ENCODE results near the gene GPER1.

Gene GPER1

GRCh38 chr7:1096156-1097119 is 8.5 kb downstream of the GPER1 start:
- Histone ChIP-seq H3K36me3 (ENCODE audit: control insufficient read depth, insufficient read depth, low read length) (no peaks in the 10 kb centered on the region), H3K4me1 (ENCODE audit: control insufficient read depth, insufficient read depth, low read length) (peaks cover 6% of the 10 kb centered on the region), H3K27ac (ENCODE audit: insufficient read depth, low read depth, low read length, poor library complexity, severe bottlenecking) (no peak overlapping the region), H3K9me3 (ENCODE audit: control insufficient read depth, low read length) (no peaks in the 10 kb centered on the region), H3K4me3 (ENCODE audit: insufficient read depth, low read depth, low read length) (no peak overlapping the region), H3K27me3 (ENCODE audit: control insufficient read depth, insufficient read depth, low read length, poor library complexity, severe bottlenecking) (no peaks in the 10 kb centered on the region)
- 92 to 93% methylated on average over 44 of the region's 44 CpGs for WGBS, 2 experiments

- H3K27ac ChIP-seq (ENCODE audit: insufficient read depth, low read depth, low read length, poor library complexity, severe bottlenecking) = no peak overlapping the region
- no peaks in the 10 kb centered on the region for H3K27me3 ChIP-seq (ENCODE audit: control insufficient read depth, insufficient read depth, low read length, poor library complexity, severe bottlenecking)
- H3K4me3 ChIP-seq (ENCODE audit: insufficient read depth, low read depth, low read length) = no peak overlapping the region
- H3K36me3 ChIP-seq (ENCODE audit: control insufficient read depth, insufficient read depth, low read length) = no peaks in the 10 kb centered on the region
- 93 to 95% methylated on average over 12 to 13 of the region's 13 CpGs for WGBS, 2 experiments
- no peaks in the 10 kb centered on the region for H3K9me3 ChIP-seq (ENCODE audit: control insufficient read depth, low read length)
- H3K4me1 ChIP-seq (ENCODE audit: control insufficient read depth, insufficient read depth, low read length) = peaks cover 6% of the 10 kb centered on the region
These were observed 9.2 kb downstream of the GPER1 start for GRCh38 chr7:1097120-1097504.

GRCh38 chr7:1098243-1099153 is 10.6 kb downstream of the GPER1 start:
- Histone ChIP-seq H3K36me3 (ENCODE audit: control insufficient read depth, insufficient read depth, low read length) (no peaks in the 10 kb centered on the region), H3K27ac (ENCODE audit: insufficient read depth, low read depth, low read length, poor library complexity, severe bottlenecking) (no peak overlapping the region), H3K9me3 (ENCODE audit: control insufficient read depth, low read length) (no peaks in the 10 kb centered on the region), H3K4me3 (ENCODE audit: insufficient read depth, low read depth, low read length) (no peak overlapping the region), H3K4me1 (ENCODE audit: control insufficient read depth, insufficient read depth, low read length) (peaks cover 6% of the 10 kb centered on the region), H3K27me3 (ENCODE audit: control insufficient read depth, insufficient read depth, low read length, poor library complexity, severe bottlenecking) (no peaks in the 10 kb centered on the region)
- 95 to 96% methylated on average over 43 of the region's 43 CpGs for WGBS, 2 experiments

- H3K4me3 ChIP-seq (ENCODE audit: insufficient read depth, low read depth, low read length) = no peak overlapping the region
- WGBS, 2 experiments = 95 to 96% methylated on average over 26 of the region's 26 CpGs
- H3K36me3 ChIP-seq (ENCODE audit: control insufficient read depth, insufficient read depth, low read length) = no peaks in the 10 kb centered on the region
- no peak overlapping the region for H3K27ac ChIP-seq (ENCODE audit: insufficient read depth, low read depth, low read length, poor library complexity, severe bottlenecking)
- peaks cover 6% of the 10 kb centered on the region for H3K4me1 ChIP-seq (ENCODE audit: control insufficient read depth, insufficient read depth, low read length)
- H3K27me3 ChIP-seq (ENCODE audit: control insufficient read depth, insufficient read depth, low read length, poor library complexity, severe bottlenecking) = no peaks in the 10 kb centered on the region
- no peaks in the 10 kb centered on the region for H3K9me3 ChIP-seq (ENCODE audit: control insufficient read depth, low read length)
These were observed 11.2 kb downstream of the GPER1 start for GRCh38 chr7:1099154-1099542.

- Histone ChIP-seq H3K27ac (ENCODE audit: insufficient read depth, low read depth, low read length, poor library complexity, severe bottlenecking) (no peak overlapping the region), H3K4me3 (ENCODE audit: insufficient read depth, low read depth, low read length) (no peak overlapping the region), H3K36me3 (ENCODE audit: control insufficient read depth, insufficient read depth, low read length) (no peaks in the 10 kb centered on the region), H3K27me3 (ENCODE audit: control insufficient read depth, insufficient read depth, low read length, poor library complexity, severe bottlenecking) (no peaks in the 10 kb centered on the region), H3K4me1 (ENCODE audit: control insufficient read depth, insufficient read depth, low read length) (peaks cover 6% of the 10 kb centered on the region), H3K9me3 (ENCODE audit: control insufficient read depth, low read length) (no peaks in the 10 kb centered on the region)
- 95 to 96% methylated on average over 16 of the region's 16 CpGs for WGBS, 2 experiments
These were observed 11.7 kb downstream of the GPER1 start for GRCh38 chr7:1099637-1100036.

GRCh38 chr7:1100386-1100785 is 12.5 kb downstream of the GPER1 start:
- 87 to 91% methylated on average over 14 of the region's 14 CpGs for WGBS, 2 experiments
- Histone ChIP-seq H3K27ac (ENCODE audit: insufficient read depth, low read depth, low read length, poor library complexity, severe bottlenecking) (no peak overlapping the region), H3K4me3 (ENCODE audit: insufficient read depth, low read depth, low read length) (no peak overlapping the region)

GRCh38 chr7:1100834-1101562 is 13.1 kb downstream of the GPER1 start:
- no peak overlapping the region for H3K27ac ChIP-seq (ENCODE audit: insufficient read depth, low read depth, low read length, poor library complexity, severe bottlenecking)
- H3K4me1 ChIP-seq (ENCODE audit: control insufficient read depth, insufficient read depth, low read length) = peaks cover 6% of the 10 kb centered on the region
- H3K4me3 ChIP-seq (ENCODE audit: insufficient read depth, low read depth, low read length) = no peak overlapping the region
- no peaks in the 10 kb centered on the region for H3K36me3 ChIP-seq (ENCODE audit: control insufficient read depth, insufficient read depth, low read length)
- WGBS, 2 experiments = 90% methylated on average over 34 of the region's 34 CpGs
- no peaks in the 10 kb centered on the region for H3K9me3 ChIP-seq (ENCODE audit: control insufficient read depth, low read length)
- no peaks in the 10 kb centered on the region for H3K27me3 ChIP-seq (ENCODE audit: control insufficient read depth, insufficient read depth, low read length, poor library complexity, severe bottlenecking)

More at GRCh38 chr7:1100386-1100785, 12.5 kb downstream of the GPER1 start:
- Histone ChIP-seq H3K4me1 (ENCODE audit: control insufficient read depth, insufficient read depth, low read length) (peaks cover 6% of the 10 kb centered on the region), H3K36me3 (ENCODE audit: control insufficient read depth, insufficient read depth, low read length) (no peaks in the 10 kb centered on the region), H3K27me3 (ENCODE audit: control insufficient read depth, insufficient read depth, low read length, poor library complexity, severe bottlenecking) (no peaks in the 10 kb centered on the region), H3K9me3 (ENCODE audit: control insufficient read depth, low read length) (no peaks in the 10 kb centered on the region)

GRCh38 chr7:1101563-1102431 is 13.9 kb downstream of the GPER1 start:
- 94% methylated on average over 47 of the region's 47 CpGs for WGBS, 2 experiments
- H3K4me3 ChIP-seq (ENCODE audit: insufficient read depth, low read depth, low read length) = no peak overlapping the region
- H3K27me3 ChIP-seq (ENCODE audit: control insufficient read depth, insufficient read depth, low read length, poor library complexity, severe bottlenecking) = no peaks in the 10 kb centered on the region
- no peaks in the 10 kb centered on the region for H3K36me3 ChIP-seq (ENCODE audit: control insufficient read depth, insufficient read depth, low read length)
- H3K27ac ChIP-seq (ENCODE audit: insufficient read depth, low read depth, low read length, poor library complexity, severe bottlenecking) = no peak overlapping the region
- peaks cover 6% of the 10 kb centered on the region for H3K4me1 ChIP-seq (ENCODE audit: control insufficient read depth, insufficient read depth, low read length)
- H3K9me3 ChIP-seq (ENCODE audit: control insufficient read depth, low read length) = no peaks in the 10 kb centered on the region
